Measurements from ENCODE around the gene S1PR3. TPM values are rescaled to one million over a fixed set of nuclear protein-coding genes. Genes with fewer than 3 reads are reported as not detected.
A peak's percentile ranks its signal among the peaks of the same experiment; 100 is the strongest.

S1PR3 gene
- total and polyA plus RNA-seq, 2 donors (not counting 3 experiments of a cell fraction or from before 2014, with no cell fraction given): 12.5 to 25.8 TPM

DNA sequence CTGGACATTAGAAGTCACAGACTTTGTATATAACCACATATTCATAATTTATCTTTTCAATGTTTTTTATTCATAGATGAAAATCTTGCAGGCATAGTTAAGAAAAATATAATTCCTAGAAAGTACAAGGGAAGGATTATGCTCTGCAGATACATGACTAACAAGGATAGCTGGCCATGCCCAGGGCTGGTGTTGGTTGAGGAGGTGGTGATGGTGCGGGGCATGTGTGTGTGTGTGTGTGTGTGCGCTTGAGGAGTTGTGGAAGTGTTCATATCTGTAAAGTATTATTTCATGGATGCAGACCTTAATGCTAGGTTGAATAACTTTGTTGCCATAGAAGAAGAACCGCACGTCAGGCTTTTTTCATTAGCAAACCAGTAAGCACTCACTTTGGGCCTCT is 1.3 kb downstream of the S1PR3 start:
- POLR2A ChIA-PET: interaction anchor here (0.7 kb wide), 1 partner anchor 217 kb away, joined by 4 read pairs; no protein-coding TSS in a partner anchor
- Histone ChIP-seq H4K20me1 (replicated peaks; ENCODE audit: control insufficient read depth, extremely low read depth, insufficient read depth, low read length) (no peaks in the 10 kb centered on the region), H3K9ac (replicated peaks; ENCODE audit: extremely low read depth, insufficient read depth, low read length) (peak overlapping the region; percentile 83), H3K36me3 (ENCODE audit: control insufficient read depth in 2 of 2, extremely low read depth in 1 of 2, insufficient read depth in 2 of 2, low read length in 2 of 2) (peaks cover 0 to under 1% of the 10 kb centered on the region in 2 experiments), H3K4me2 (ENCODE audit: insufficient read depth, low read length) (peak overlapping the region; percentile 99), H3K9me3 (replicated peaks; ENCODE audit: control insufficient read depth, insufficient read depth, low read length) (no peaks in the 10 kb centered on the region), H3K27me3 (ENCODE audit: control insufficient read depth in 2 of 2, insufficient read depth in 2 of 2, low read length in 2 of 2) (no peaks in the 10 kb centered on the region), H2AFZ (ENCODE audit: low read depth, low read length) (no peak overlapping the region), H3K4me3 (replicated peaks in 1 of 3; ENCODE audit: insufficient read depth in 1 of 3, low read depth in 1 of 3, low read length in 3 of 3) (peak overlapping the region; percentile 52 to 99 (median 96)), H3K9me1 (replicated peaks; ENCODE audit: control insufficient read depth, extremely low read depth, insufficient read depth, low read length) (no peaks in the 10 kb centered on the region), H3K27ac (ENCODE audit: insufficient read depth, low read depth, low read length) (no peak overlapping the region), H3K79me2 (ENCODE audit: control insufficient read depth, insufficient read depth, low read length) (peaks cover 60% of the 10 kb centered on the region), H3K4me1 (ENCODE audit: control insufficient read depth, extremely low read depth, insufficient read depth, low read length) (peaks cover 37% of the 10 kb centered on the region)
- peak; percentile 10 for DNase-seq (ENCODE audit: low read depth, low spot score)
- CTCF ChIA-PET: interaction anchor here (2.4 to 4.5 kb wide), 3 partner anchors 9 to 331 kb away, joined by 8 to 24 read pairs (median 24); no protein-coding TSS in a partner anchor
- TF ChIP-seq, protein P1, sequence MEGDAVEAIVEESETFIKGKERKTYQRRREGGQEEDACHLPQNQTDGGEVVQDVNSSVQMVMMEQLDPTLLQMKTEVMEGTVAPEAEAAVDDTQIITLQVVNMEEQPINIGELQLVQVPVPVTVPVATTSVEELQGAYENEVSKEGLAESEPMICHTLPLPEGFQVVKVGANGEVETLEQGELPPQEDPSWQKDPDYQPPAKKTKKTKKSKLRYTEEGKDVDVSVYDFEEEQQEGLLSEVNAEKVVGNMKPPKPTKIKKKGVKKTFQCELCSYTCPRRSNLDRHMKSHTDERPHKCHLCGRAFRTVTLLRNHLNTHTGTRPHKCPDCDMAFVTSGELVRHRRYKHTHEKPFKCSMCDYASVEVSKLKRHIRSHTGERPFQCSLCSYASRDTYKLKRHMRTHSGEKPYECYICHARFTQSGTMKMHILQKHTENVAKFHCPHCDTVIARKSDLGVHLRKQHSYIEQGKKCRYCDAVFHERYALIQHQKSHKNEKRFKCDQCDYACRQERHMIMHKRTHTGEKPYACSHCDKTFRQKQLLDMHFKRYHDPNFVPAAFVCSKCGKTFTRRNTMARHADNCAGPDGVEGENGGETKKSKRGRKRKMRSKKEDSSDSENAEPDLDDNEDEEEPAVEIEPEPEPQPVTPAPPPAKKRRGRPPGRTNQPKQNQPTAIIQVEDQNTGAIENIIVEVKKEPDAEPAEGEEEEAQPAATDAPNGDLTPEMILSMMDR (IDR thresholded peaks at IDR 0.05; ENCODE audit: extremely low read depth in 1 of 2, insufficient read depth in 1 of 2, low read depth in 1 of 2, low read length in 2 of 2): no peak
- TF ChIP-seq MYC (IDR thresholded peaks at IDR 0.05; ENCODE audit: low read depth, low read length) (no peak), GATA2 (IDR thresholded peaks at IDR 0.05; ENCODE audit: insufficient read depth, insufficient read length, low read depth, low read length) (no peak), POLR2AphosphoS5 (IDR thresholded peaks at IDR 0.05; ENCODE audit: insufficient read depth, low read depth, low read length) (no peak), FOS (IDR thresholded peaks at IDR 0.05; ENCODE audit: borderline replicate concordance, insufficient read depth, low read length) (no peak), EZH2 (IDR thresholded peaks at IDR 0.05; ENCODE audit: borderline replicate concordance, low read depth, low read length, severe bottlenecking) (no peak), JUN (IDR thresholded peaks at IDR 0.05; ENCODE audit: borderline replicate concordance, insufficient read depth, insufficient read length, low read depth) (no peak), POLR2A (IDR thresholded peaks at IDR 0.05; ENCODE audit: low read depth, low read length) (no peak)
- TF ChIP-seq, protein P2, sequence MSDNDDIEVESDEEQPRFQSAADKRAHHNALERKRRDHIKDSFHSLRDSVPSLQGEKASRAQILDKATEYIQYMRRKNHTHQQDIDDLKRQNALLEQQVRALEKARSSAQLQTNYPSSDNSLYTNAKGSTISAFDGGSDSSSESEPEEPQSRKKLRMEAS (IDR thresholded peaks at IDR 0.05; ENCODE audit: insufficient read depth, insufficient read length): no peak
- dilution Hi-C loops (cut with MboI; ENCODE audit: extremely low pct_ligation_motif_present, low sequenced_read_pairs) (no loop called here), intact Hi-C loops (cut with micrococcal nuclease) (loop anchor here (5.0 kb wide), 2 partner anchors 45 to 605 kb away; partner anchors contain the start of gene SPIN1)
- peak; percentile 55 for FAIRE-seq
- TSS peak; percentile 31 for BruUV-seq (replicated peaks)

All from endothelial cell of umbilical vein (primary cell).